Psoas muscle (tissue), 8 donors: ENCODE data around the gene SNX19. TPM values are rescaled to one million over a fixed set of nuclear protein-coding genes. Genes with fewer than 3 reads are reported as not detected.

ENCODE experiments used
- ATAC-seq, 4 donors: fragments of 200-7000 bp; cut with Tn5 transposase; one replicate each; pipeline ENCODE4 v1.9.1; 2020; ENCODE audit warnings: moderate library complexity in 3 of 4, mild to moderate bottlenecking in 2 of 4
- DNase-seq, 2 donors: peaks; one replicate each; pipeline ENCODE4 v3.0.0-alpha.2; 2020
- H3K27ac ChIP-seq: fragments of 200-600 bp; one replicate; pipeline ENCODE4 v1.8.0; 2022
- H3K27me3 ChIP-seq, 3 donors: fragments of 200-600 bp in 1 of 3; one replicate each; pipeline versions ENCODE4 v1.6.1 to v1.8.0; 2013 to 2022; ENCODE audit warnings: low read length in 2 of 3, mild to moderate bottlenecking in 2 of 3, moderate library complexity in 1 of 3; ENCODE audit not compliant: insufficient read depth in 3 of 3
- H3K36me3 ChIP-seq, 2 donors: fragments of 200-600 bp in 1 of 2; one replicate each; pipeline versions ENCODE4 v1.6.1 to v1.8.0; 2013 to 2022; ENCODE audit warnings: low read depth in 1 of 2, mild to moderate bottlenecking in 1 of 2, moderate library complexity in 1 of 2; ENCODE audit not compliant: insufficient read depth in 1 of 2
- H3K4me1 ChIP-seq: fragments of 200-600 bp; one replicate; pipeline ENCODE4 v1.8.0; 2022
- H3K4me3 ChIP-seq: fragments of 200-600 bp; one replicate; pipeline ENCODE4 v1.8.0; 2022; ENCODE audit warnings: mild to moderate bottlenecking
- H3K9me3 ChIP-seq: fragments of 200-600 bp; one replicate; pipeline ENCODE4 v1.8.0; 2022
- WGBS, 3 donors: extraction: QIAGEN DNeasy Blood & Tissue Kit; methylation state at CpG; one replicate each; pipeline versions ENCODE4 v1.1.6 to v1.1.7; 2013; 5-methylcytosine and 5-hydroxymethylcytosine counted together
- intact Hi-C, 2 donors: fragments of 100-400 bp; cut with DNase I; formaldehyde crosslinking; loops; one replicate each; pipeline versions ENCODE4 v1.11.0 to v1.14.2; 2022
- polyA plus RNA-seq, 3 donors: library from polyadenylated mRNA; stranded (reverse); fragments of 200-250 nt; gene quantifications; one replicate each; pipeline ENCODE4 v1.2.3, GENCODE V29; 2013
- total RNA-seq, 4 donors: library from RNA; stranded (reverse); fragmentation: NEBNext Ultra II Directional in 2 of 4; extraction: Animal tissue kit (Norgen Biotek cat#: 25700) in 2 of 4; gene quantifications; one replicate each; pipeline versions ENCODE4 v1.2.1 to v1.2.4, GENCODE V29; 2021 to 2023
- TF ChIP-seq, protein P1 (sequence below): fragments of 200-600 bp; IDR thresholded peaks from one replicate; pipeline ENCODE4 v1.8.0; 2022; ENCODE audit warnings: antibody characterized with exemption
- donor health status: healthy with polysubstance abuse.
- donor health status: DM: no; HTN: no; CAD: no; lungs with moderate emphysema.
- donor health status: Bipolar disorder and iron deficiency.
- donor health status: healthy.
- donor health status: DM: yes; HTN: yes; CAD: no.
- donor health status: DM: no; HTN: no; CAD: no.
- donor health status: DM: no; HTN: no; CAD: no.
- donor health status: DM: yes; HTN: yes; CAD: no.

The SNX19 gene
- total and polyA plus RNA-seq, 7 donors: 21.4 to 66.2 (median 36.0) TPM

DNA sequence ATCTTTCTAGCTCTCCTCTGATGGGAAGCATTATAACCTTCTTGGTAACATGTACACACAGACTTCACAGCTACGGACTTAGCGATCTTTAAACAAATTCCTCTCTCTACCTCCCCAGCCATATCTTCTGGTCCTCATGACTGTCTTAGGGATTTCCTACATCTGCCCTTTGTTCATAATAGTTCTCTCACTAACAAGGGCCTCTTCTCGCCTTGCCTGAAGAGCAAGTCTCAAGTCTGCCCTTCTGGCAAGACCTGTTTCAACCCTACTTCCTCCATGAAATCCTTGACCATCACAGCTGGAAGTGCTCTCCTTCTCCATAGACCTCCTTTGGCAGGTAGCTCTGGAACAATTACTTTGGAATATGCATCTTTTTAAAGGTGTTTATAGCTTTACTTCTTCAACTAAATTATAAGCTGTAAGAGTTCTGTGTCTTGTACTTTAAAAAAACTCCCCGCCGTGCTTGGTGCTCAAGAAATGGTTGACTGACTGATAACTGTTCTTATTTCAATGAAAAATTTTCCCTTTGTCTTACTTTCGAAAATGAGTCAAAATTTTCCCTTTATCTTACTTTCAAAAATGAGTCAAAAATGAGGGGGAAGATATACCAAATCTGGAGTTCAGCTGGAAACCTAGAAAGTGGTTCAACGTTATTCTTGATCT is 34.7 kb downstream of the SNX19 start:
- ATAC-seq (no peak), DNase-seq (no peak)
- H3K4me3 ChIP-seq: no peak overlapping the region
- no peaks in the 10 kb centered on the region for H3K9me3 ChIP-seq
- no peaks in the 10 kb centered on the region for H3K27me3 ChIP-seq
- peak overlapping the region; percentile 34 for H3K27ac ChIP-seq
- peaks cover 26% of the 10 kb centered on the region for H3K4me1 ChIP-seq
- intact Hi-C loops: no loop called here
- TF ChIP-seq, protein P1, sequence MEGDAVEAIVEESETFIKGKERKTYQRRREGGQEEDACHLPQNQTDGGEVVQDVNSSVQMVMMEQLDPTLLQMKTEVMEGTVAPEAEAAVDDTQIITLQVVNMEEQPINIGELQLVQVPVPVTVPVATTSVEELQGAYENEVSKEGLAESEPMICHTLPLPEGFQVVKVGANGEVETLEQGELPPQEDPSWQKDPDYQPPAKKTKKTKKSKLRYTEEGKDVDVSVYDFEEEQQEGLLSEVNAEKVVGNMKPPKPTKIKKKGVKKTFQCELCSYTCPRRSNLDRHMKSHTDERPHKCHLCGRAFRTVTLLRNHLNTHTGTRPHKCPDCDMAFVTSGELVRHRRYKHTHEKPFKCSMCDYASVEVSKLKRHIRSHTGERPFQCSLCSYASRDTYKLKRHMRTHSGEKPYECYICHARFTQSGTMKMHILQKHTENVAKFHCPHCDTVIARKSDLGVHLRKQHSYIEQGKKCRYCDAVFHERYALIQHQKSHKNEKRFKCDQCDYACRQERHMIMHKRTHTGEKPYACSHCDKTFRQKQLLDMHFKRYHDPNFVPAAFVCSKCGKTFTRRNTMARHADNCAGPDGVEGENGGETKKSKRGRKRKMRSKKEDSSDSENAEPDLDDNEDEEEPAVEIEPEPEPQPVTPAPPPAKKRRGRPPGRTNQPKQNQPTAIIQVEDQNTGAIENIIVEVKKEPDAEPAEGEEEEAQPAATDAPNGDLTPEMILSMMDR: no peak
- H3K36me3 ChIP-seq: peaks cover 32 to 82% of the 10 kb centered on the region in 2 donors
- WGBS, 3 donors: 85 to 89% (median 88%) methylated on average over 7 of the region's 7 CpGs

DNA sequence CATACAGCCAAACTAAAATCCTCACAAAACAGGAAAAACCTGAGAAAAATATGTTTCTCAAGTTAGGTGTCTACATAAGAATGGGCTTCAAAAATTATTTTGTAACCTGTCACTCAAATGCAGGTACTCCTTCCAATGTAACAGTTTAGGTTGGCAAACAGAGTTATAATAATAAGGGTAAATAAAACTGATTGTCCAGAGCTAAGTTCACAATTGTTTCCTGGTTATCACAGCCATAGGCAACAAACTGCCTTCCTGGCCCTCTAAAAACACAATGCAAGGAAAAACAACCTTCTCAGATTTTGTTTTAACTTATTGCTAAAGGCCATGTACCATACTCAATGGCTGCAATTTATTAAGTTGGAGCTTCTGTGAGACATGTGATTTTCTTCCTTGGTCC is 36.4 kb downstream of the SNX19 start:
- Histone ChIP-seq H3K4me3 (no peak overlapping the region), H3K4me1 (peaks cover 21% of the 10 kb centered on the region)
- intact Hi-C loops: no loop called here

DNA sequence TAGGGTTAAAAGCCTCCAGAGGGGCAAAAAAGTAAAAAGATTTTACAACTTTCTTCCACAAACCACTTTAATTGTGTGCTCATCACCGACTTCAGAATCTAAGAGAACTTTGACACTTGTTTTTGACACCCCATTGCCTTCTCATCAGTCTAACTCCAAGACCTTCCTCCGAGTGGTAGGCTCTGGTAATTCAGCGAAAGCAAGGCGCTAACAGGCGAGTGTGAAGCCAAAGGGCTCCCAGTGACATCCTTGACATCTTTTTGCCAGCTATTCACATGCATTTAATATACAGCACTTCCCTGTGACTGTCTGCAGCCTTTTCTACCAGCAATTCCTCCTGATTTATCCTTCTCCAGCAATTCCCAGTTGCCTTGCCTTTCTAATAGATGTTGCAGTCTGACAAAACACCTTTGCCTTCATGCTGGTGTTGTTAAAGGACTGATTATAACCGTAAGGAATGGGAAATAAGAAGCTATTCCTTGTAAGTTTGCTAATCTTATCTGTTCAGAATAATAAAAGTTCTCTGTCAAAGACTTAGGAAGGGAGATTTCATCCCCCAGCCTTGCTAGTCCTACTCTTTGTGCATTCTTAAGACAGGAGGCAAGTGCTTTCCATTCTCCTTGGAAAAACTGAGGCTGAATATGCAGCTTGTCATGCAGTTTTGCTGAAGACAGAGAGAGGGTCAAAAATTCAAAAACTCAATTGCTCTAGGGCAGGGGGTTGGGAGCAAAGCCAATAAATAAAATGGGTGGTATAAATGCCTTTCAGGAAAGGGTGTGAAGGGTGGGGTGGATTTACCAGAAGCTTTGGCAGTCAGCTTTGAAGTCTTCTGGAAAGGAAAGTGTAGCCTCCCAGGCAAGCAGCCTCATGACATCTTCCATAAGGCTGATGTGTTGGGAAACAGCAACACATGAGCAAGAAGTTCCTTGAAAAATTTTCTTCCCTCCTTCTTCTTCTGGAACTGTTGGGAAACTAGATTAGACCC is 39.1 kb downstream of the SNX19 start:
- DNase-seq (no peak), ATAC-seq (no peak)
- Histone ChIP-seq H3K27me3 (no peaks in the 10 kb centered on the region), H3K4me1 (peaks cover 23% of the 10 kb centered on the region), H3K9me3 (no peaks in the 10 kb centered on the region), H3K4me3 (no peak overlapping the region), H3K27ac (no peak overlapping the region), H3K36me3 (peaks cover 26 to 77% of the 10 kb centered on the region in 2 donors)
- intact Hi-C loops: no loop called here
- WGBS, 3 donors: 73 to 78% (median 73%) methylated on average over 6 of the region's 6 CpGs
- TF ChIP-seq, protein P1: no peak

More for the DNA sequence above, 36.4 kb downstream of the SNX19 start:
- DNase-seq: no peak
- Histone ChIP-seq H3K36me3 (peaks cover 32 to 88% of the 10 kb centered on the region in 2 donors), H3K27ac (no peak overlapping the region), H3K9me3 (no peaks in the 10 kb centered on the region), H3K27me3 (no peaks in the 10 kb centered on the region)
- TF ChIP-seq, protein P1: no peak
- ATAC-seq: no peak

DNA sequence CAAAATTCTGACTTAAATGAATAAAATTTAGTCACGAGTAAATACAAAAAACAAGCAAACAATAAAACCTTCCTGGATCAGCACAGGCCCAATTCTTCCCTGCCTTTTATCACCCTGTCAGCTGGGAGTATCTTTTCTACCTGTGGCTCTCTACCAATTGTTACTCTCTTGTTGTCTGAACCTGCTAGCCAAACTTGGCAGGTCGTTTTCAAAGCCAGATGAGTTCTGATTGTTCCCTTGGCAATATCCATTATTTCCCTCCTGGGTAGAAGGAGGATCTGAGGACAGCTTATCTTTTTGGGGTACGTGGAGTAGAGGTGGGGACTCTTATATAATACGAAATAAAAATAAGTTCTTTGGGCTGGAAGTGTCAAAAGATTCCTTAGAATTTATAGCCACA is 40.2 kb downstream of the SNX19 start:
- intact Hi-C loops: no loop called here

More for the DNA sequence above, 40.2 kb downstream of the SNX19 start:
- Histone ChIP-seq H3K36me3 (peaks cover 28 to 78% of the 10 kb centered on the region in 2 donors), H3K27me3 (no peaks in the 10 kb centered on the region), H3K9me3 (no peaks in the 10 kb centered on the region), H3K27ac (no peak overlapping the region), H3K4me3 (no peak overlapping the region), H3K4me1 (peaks cover 26% of the 10 kb centered on the region)
- TF ChIP-seq, protein P1: no peak
- no peak for DNase-seq
- ATAC-seq: no peak
- WGBS, 3 donors: 34 to 48% (median 39%) methylated on average over 4 of the region's 4 CpGs
